ENCODE results near the gene SLC17A7. TPM values are rescaled to one million over a fixed set of nuclear protein-coding genes. Genes with fewer than 3 reads are reported as not detected.

Gene SLC17A7
- total and polyA plus RNA-seq, 2 of the 8 experiments (the other 6 are each of a cell fraction or from before 2014, with no cell fraction given) = 2.7 to 3.0 TPM

DNA sequence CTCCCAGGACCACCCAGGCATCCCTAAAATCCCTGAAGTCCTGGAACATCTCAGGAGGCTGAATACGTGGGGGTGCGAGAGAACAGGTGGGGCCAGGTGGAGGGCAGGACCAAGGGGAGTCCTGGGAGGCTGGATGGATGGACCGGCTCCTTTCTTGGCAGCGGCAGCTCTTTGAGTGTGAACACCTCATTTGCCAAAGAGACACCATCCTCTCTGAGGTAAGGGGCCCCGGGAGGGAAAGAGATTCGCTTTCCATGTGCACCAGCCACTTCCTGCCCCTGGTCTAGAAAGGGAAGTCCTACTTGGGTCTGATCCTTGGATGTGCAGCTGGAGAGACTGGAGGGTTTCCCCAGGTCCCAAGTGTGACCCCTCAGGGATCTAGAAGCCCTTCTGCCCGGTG is 34.2 kb downstream of the SLC17A7 start (continued):
- TF ChIP-seq EP300 (IDR thresholded peaks at IDR 0.05; ENCODE audit: borderline replicate concordance in 1 of 2, low read depth in 2 of 2, low read length in 2 of 2) = no peak
- TF ChIP-seq TAF1 (IDR thresholded peaks at IDR 0.05; ENCODE audit: low read depth, low read length) = no peak
- TF ChIP-seq JUND (IDR thresholded peaks at IDR 0.05; ENCODE audit: low read length) = no peak
- TF ChIP-seq, protein P1, sequence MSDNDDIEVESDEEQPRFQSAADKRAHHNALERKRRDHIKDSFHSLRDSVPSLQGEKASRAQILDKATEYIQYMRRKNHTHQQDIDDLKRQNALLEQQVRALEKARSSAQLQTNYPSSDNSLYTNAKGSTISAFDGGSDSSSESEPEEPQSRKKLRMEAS (IDR thresholded peaks at IDR 0.05) = no peak
- TF ChIP-seq TBP (IDR thresholded peaks at IDR 0.05; ENCODE audit: low read depth, low read length) = no peak
- no peak for TF ChIP-seq SAP30 (IDR thresholded peaks at IDR 0.05; ENCODE audit: insufficient read depth, insufficient replicate concordance, low read length)
- no peak for TF ChIP-seq SP4 (IDR thresholded peaks at IDR 0.05; ENCODE audit: low read length)
- TF ChIP-seq, protein P2, sequence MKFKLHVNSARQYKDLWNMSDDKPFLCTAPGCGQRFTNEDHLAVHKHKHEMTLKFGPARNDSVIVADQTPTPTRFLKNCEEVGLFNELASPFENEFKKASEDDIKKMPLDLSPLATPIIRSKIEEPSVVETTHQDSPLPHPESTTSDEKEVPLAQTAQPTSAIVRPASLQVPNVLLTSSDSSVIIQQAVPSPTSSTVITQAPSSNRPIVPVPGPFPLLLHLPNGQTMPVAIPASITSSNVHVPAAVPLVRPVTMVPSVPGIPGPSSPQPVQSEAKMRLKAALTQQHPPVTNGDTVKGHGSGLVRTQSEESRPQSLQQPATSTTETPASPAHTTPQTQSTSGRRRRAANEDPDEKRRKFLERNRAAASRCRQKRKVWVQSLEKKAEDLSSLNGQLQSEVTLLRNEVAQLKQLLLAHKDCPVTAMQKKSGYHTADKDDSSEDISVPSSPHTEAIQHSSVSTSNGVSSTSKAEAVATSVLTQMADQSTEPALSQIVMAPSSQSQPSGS (IDR thresholded peaks at IDR 0.05; ENCODE audit: low read length) = no peak
